ENCODE measurements around the gene FAM98C. TPM values are rescaled to one million over a fixed set of nuclear protein-coding genes. Genes with fewer than 3 reads are reported as not detected.

Gene FAM98C
- total and polyA plus RNA-seq, 2 of the 13 experiments (the other 11 are each of a cell fraction or from before 2014, with no cell fraction given) = 10.0 to 11.5 TPM

DNA sequence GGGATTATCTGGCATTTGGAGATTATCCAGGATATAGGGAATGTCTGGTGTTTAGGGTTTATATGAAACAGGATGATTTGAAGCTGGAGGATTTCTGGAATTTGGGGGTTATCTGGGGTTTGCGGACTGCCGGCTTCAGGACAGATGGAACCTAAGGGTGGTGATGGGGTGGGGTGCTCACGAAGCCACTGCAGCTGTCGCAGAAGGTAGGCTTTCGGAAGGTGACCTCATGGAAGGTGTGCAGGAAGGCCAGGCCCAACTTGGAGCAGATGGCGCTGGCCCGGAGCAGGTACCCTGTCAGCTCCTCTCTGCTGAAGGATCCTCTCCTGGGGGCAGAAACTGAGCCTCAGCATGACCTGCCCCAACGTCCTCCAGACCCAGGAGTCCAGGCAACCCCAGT lies 9.6 kb downstream of the FAM98C start:
- FAIRE-seq (no peak), ATAC-seq (no peak), DNase-seq (ENCODE audit: low spot score) (no peak)
- in situ Hi-C loops (cut with HindIII; ENCODE audit: extremely low pct_ligation_motif_present, low pct_unique_long_range_greater_than_20kb) = no loop called here
- no peak overlapping the region for H2AFZ ChIP-seq (ENCODE audit: low read length)
- intact Hi-C loops (cut with micrococcal nuclease; ENCODE audit: unreplicated experiment) = no loop called here
- no peaks in the 10 kb centered on the region for H3K9me3 ChIP-seq (ENCODE audit: low read length)
- no peaks in the 10 kb centered on the region for H3K79me2 ChIP-seq (ENCODE audit: insufficient read depth, low read length)
- H3K27me3 ChIP-seq (ENCODE audit: control insufficient read depth in 1 of 2, insufficient read depth in 2 of 2, low read length in 2 of 2) = peaks cover 0 to 15% of the 10 kb centered on the region in 2 experiments; a peak in 2 of 5 replicates
- 60% methylated on average over 5 of the region's 8 CpGs for WGBS (ENCODE audit: low lambda C conversion rate)
- TF ChIP-seq ADNP (CRISPR knock-in tag; IDR thresholded peaks at IDR 0.05) (no peak), TARDBP (CRISPR knock-in tag; IDR thresholded peaks at IDR 0.05) (no peak), ZNF891 (CRISPR knock-in tag; IDR thresholded peaks at IDR 0.05) (no peak), RXRB (CRISPR knock-in tag; IDR thresholded peaks at IDR 0.05; ENCODE audit: borderline replicate concordance) (no peak), YY1 (IDR thresholded peaks at IDR 0.05; ENCODE audit: insufficient read depth, insufficient replicate concordance, low read depth, low read length) (no peak), ZNF143 (CRISPR knock-in tag; IDR thresholded peaks at IDR 0.05) (no peak)
- TF ChIP-seq, protein P1, sequence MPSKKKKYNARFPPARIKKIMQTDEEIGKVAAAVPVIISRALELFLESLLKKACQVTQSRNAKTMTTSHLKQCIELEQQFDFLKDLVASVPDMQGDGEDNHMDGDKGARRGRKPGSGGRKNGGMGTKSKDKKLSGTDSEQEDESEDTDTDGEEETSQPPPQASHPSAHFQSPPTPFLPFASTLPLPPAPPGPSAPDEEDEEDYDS (CRISPR knock-in tag; IDR thresholded peaks at IDR 0.05) = no peak
- no peaks in the 10 kb centered on the region for H4K20me1 ChIP-seq (ENCODE audit: insufficient read depth, low read length)
- H3K4me1 ChIP-seq (ENCODE audit: insufficient read depth, low read length) = no peaks in the 10 kb centered on the region
- H3K27ac ChIP-seq (ENCODE audit: extremely low read length, insufficient read depth, low read length) = no peak overlapping the region
- no peak overlapping the region for H3K9ac ChIP-seq (ENCODE audit: insufficient read depth, low read depth, low read length)
- BruUV-seq (replicated peaks) = no TSS peak
- ChIA-PET CTCF (ENCODE audit: low intra/inter-chr PET ratio, low total read pairs) (no interaction called here), POLR2A (no interaction called here)
- no peak overlapping the region for H3K4me3 ChIP-seq (replicated peaks in 1 of 3; ENCODE audit: insufficient read depth in 1 of 3, low read depth in 2 of 3, low read length in 3 of 3)
- H3K36me3 ChIP-seq (replicated peaks in 1 of 2; ENCODE audit: control insufficient read depth in 1 of 2, insufficient read depth in 2 of 2, low read length in 2 of 2) = no peaks in the 10 kb centered on the region
- no peak overlapping the region for H3K4me2 ChIP-seq (ENCODE audit: low read depth, low read length)

DNA sequence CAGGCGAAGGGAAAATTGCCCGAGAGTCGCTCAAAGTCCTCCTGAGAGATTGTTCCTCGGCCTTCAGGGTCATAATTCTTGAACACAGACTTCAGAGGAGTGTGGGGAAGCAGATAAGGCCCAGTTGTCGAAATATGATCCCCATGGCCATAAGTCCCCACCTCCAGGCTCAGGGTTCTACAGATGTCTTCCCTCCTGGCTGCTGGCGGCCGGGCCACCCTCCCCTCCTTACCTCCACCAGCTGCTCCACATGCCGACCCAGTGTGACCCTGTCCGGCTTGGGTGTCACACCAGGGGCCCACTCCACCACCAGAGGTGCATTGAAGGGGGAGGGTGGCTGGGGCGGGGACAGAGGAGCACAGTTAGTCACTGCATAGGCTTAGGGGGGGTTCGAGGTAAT lies 10.1 kb downstream of the FAM98C start:
- Histone ChIP-seq H3K4me2 (ENCODE audit: low read depth, low read length) (no peak overlapping the region), H2AFZ (ENCODE audit: low read length) (no peak overlapping the region), H3K9me3 (ENCODE audit: low read length) (no peaks in the 10 kb centered on the region), H3K4me3 (replicated peaks in 1 of 3; ENCODE audit: insufficient read depth in 1 of 3, low read depth in 2 of 3, low read length in 3 of 3) (no peak overlapping the region), H3K79me2 (ENCODE audit: insufficient read depth, low read length) (no peaks in the 10 kb centered on the region), H3K36me3 (replicated peaks in 1 of 2; ENCODE audit: control insufficient read depth in 1 of 2, insufficient read depth in 2 of 2, low read length in 2 of 2) (no peaks in the 10 kb centered on the region), H3K4me1 (ENCODE audit: insufficient read depth, low read length) (no peaks in the 10 kb centered on the region), H4K20me1 (ENCODE audit: insufficient read depth, low read length) (no peaks in the 10 kb centered on the region), H3K27me3 (ENCODE audit: control insufficient read depth in 1 of 2, insufficient read depth in 2 of 2, low read length in 2 of 2) (peaks cover 0 to 18% of the 10 kb centered on the region in 2 experiments; a peak in 2 of 5 replicates), H3K9ac (ENCODE audit: insufficient read depth, low read depth, low read length) (no peak overlapping the region), H3K27ac (ENCODE audit: extremely low read length, insufficient read depth, low read length) (no peak overlapping the region)
- in situ Hi-C loops (cut with HindIII; ENCODE audit: extremely low pct_ligation_motif_present, low pct_unique_long_range_greater_than_20kb) = no loop called here
- DNase-seq (ENCODE audit: low spot score) = no peak
- POLR2A ChIA-PET = no interaction called here
- 7% methylated on average over 2 of the region's 11 CpGs for WGBS (ENCODE audit: low lambda C conversion rate)
- TF ChIP-seq ZNF264 (CRISPR knock-in tag; IDR thresholded peaks at IDR 0.05) (no peak), ISL2 (CRISPR knock-in tag; IDR thresholded peaks at IDR 0.05) (no peak), RFX3 (CRISPR knock-in tag; IDR thresholded peaks at IDR 0.05) (no peak), ZNF513 (CRISPR knock-in tag; conservative IDR thresholded peaks at IDR 0.05) (no peak), ZNF816 (CRISPR knock-in tag; IDR thresholded peaks at IDR 0.05; ENCODE audit: borderline replicate concordance) (no peak), SMC3 (IDR thresholded peaks at IDR 0.05; ENCODE audit: low read length) (no peak), MTF2 (CRISPR knock-in tag; IDR thresholded peaks at IDR 0.05; ENCODE audit: borderline replicate concordance) (no peak), ZBTB42 (CRISPR knock-in tag; IDR thresholded peaks at IDR 0.05) (no peak)
- TF ChIP-seq, protein P2, sequence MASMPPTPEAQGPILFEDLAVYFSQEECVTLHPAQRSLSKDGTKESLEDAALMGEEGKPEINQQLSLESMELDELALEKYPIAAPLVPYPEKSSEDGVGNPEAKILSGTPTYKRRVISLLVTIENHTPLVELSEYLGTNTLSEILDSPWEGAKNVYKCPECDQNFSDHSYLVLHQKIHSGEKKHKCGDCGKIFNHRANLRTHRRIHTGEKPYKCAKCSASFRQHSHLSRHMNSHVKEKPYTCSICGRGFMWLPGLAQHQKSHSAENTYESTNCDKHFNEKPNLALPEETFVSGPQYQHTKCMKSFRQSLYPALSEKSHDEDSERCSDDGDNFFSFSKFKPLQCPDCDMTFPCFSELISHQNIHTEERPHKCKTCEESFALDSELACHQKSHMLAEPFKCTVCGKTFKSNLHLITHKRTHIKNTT (CRISPR knock-in tag; IDR thresholded peaks at IDR 0.05) = no peak
- ATAC-seq = peak; percentile 32; the same call in 2 of the 3 replicates
- no TSS peak for BruUV-seq (replicated peaks)
- intact Hi-C loops (cut with micrococcal nuclease; ENCODE audit: unreplicated experiment) = no loop called here
- CTCF ChIA-PET (ENCODE audit: low intra/inter-chr PET ratio, low total read pairs) = no interaction called here
- no peak for FAIRE-seq
